ENCODE measurements around the gene YJEFN3.

DNA sequence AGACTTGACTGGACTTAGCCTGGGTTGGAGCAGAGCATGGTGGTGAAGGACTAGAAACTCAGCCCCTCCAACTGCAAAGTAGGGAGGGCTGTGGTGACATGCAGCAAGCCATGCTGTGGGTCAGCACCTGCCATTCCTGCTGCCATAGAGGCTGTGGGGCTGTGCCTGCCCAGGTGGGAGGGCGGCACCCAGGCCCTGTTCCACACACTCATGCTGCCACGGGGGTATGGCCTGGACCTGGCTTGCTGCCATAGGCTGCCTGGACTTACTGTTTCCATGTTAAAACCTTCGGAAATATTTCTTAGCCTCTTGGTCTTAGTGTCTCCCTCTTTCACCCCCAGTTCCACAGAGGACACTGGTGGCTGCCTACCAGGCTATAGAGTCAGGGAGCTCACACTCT lies 38.7 kb downstream of the YJEFN3 start:
- TF ChIP-seq, protein P1, sequence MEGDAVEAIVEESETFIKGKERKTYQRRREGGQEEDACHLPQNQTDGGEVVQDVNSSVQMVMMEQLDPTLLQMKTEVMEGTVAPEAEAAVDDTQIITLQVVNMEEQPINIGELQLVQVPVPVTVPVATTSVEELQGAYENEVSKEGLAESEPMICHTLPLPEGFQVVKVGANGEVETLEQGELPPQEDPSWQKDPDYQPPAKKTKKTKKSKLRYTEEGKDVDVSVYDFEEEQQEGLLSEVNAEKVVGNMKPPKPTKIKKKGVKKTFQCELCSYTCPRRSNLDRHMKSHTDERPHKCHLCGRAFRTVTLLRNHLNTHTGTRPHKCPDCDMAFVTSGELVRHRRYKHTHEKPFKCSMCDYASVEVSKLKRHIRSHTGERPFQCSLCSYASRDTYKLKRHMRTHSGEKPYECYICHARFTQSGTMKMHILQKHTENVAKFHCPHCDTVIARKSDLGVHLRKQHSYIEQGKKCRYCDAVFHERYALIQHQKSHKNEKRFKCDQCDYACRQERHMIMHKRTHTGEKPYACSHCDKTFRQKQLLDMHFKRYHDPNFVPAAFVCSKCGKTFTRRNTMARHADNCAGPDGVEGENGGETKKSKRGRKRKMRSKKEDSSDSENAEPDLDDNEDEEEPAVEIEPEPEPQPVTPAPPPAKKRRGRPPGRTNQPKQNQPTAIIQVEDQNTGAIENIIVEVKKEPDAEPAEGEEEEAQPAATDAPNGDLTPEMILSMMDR (IDR thresholded peaks at IDR 0.05): no peak
- TF ChIP-seq POLR2A (IDR thresholded peaks at IDR 0.05): no peak

Data from esophagus squamous epithelium (tissue), 4 donors.